ENCODE measurements around the gene ACBD6.

ACBD6 gene

GRCh38 chr1:180524915-180525714 lies 22.7 kb upstream of the ACBD6 start:
- DNase-seq, result no peak

GRCh38 chr1:180524160-180524914 lies 22.0 kb upstream of the ACBD6 start:
- DNase-seq, result no peak

- no peak for DNase-seq
These were observed 19.8 kb upstream of the ACBD6 start for GRCh38 chr1:180522213-180522515.

GRCh38 chr1:180521474-180522212 lies 19.3 kb upstream of the ACBD6 start:
- no peak for DNase-seq

GRCh38 chr1:180519846-180520245 lies 17.5 kb upstream of the ACBD6 start:
- no peak for DNase-seq

GRCh38 chr1:180515857-180516388 lies 13.5 kb upstream of the ACBD6 start:
- DNase-seq, result peak; percentile 75

GRCh38 chr1:180515364-180515763 lies 13.0 kb upstream of the ACBD6 start:
- no peak for DNase-seq

- no peak for DNase-seq
These were observed 11.2 kb upstream of the ACBD6 start for GRCh38 chr1:180513531-180513930.

GRCh38 chr1:180510882-180511281 lies 8.5 kb upstream of the ACBD6 start:
- no peak for DNase-seq

- no peak for DNase-seq
These were observed 6.3 kb upstream of the ACBD6 start for GRCh38 chr1:180508725-180509097.

- no peak for DNase-seq
These were observed 5.7 kb upstream of the ACBD6 start for GRCh38 chr1:180507795-180508724.

- DNase-seq, result no peak
These were observed 3.5 kb upstream of the ACBD6 start for GRCh38 chr1:180505732-180506335.

- DNase-seq, result no peak
These were observed 1.8 kb upstream of the ACBD6 start for GRCh38 chr1:180504186-180504585.

GRCh38 chr1:180503280-180503862 lies 994 bp upstream of the ACBD6 start:
- no peak for DNase-seq

- DNase-seq, result peak; percentile 43
These were observed 464 bp downstream of the ACBD6 start for GRCh38 chr1:180501865-180502360.

GRCh38 chr1:180500689-180501088 lies 1.7 kb downstream of the ACBD6 start:
- no peak for DNase-seq

GRCh38 chr1:180498594-180498993 lies 3.8 kb downstream of the ACBD6 start:
- DNase-seq, result no peak

GRCh38 chr1:180497826-180498225 lies 4.6 kb downstream of the ACBD6 start:
- no peak for DNase-seq

- no peak for DNase-seq
These were observed 8.0 kb downstream of the ACBD6 start for GRCh38 chr1:180494370-180494769.

GRCh38 chr1:180489976-180490375 lies 12.4 kb downstream of the ACBD6 start:
- no peak for DNase-seq

GRCh38 chr1:180489313-180489712 lies 13.1 kb downstream of the ACBD6 start:
- DNase-seq, result no peak
